Stomach (tissue), 4 donors: ENCODE data around the gene SINHCAF.

Experiments used
- CTCF ChIP-seq, 7 experiments: fragments of 450-650 bp in 4 of 7; fragments of 200-600 bp in 3 of 7; sonication (generic) in 3 of 7; IDR thresholded peaks; one replicate each; pipeline ENCODE4 v1.5.1; 2016 to 2019; ENCODE audit warnings: antibody characterized with exemption in 7 of 7, control low read depth in 2 of 7, mild to moderate bottlenecking in 1 of 7
- POLR2AphosphoS5 ChIP-seq, 3 donors: sonication (generic); formaldehyde crosslinking; IDR thresholded peaks; one replicate each; pipeline ENCODE4 v1.6.1; 2016; ENCODE audit warnings: antibody characterized with exemption in 3 of 3

GRCh38 chr12:31245822-31246469, 80.0 kb downstream of the SINHCAF start:
- TF ChIP-seq POLR2AphosphoS5 (IDR thresholded peaks at IDR 0.05): no peak
- no peak for TF ChIP-seq CTCF (IDR thresholded peaks at IDR 0.05)
